Esophagus (tissue), 2 donors: ENCODE data around the gene NCBP2. TPM values are rescaled to one million over a fixed set of nuclear protein-coding genes. Genes with fewer than 3 reads are reported as not detected.

Experiments used
- H3K27ac ChIP-seq, 2 donors: one replicate each; pipeline ENCODE4 v1.5.1; 2013; ENCODE audit warnings: low read depth in 2 of 2, mild to moderate bottlenecking in 2 of 2, inconsistent platforms in 1 of 2, low read length in 1 of 2, moderate library complexity in 1 of 2
- H3K27me3 ChIP-seq, 2 donors: one replicate each; pipeline ENCODE4 v1.6.1; 2013; ENCODE audit warnings: low read length in 2 of 2, control low read depth in 1 of 2, mild to moderate bottlenecking in 1 of 2; ENCODE audit not compliant: insufficient read depth in 2 of 2, control insufficient read depth in 1 of 2
- H3K36me3 ChIP-seq, 2 donors: one replicate each; pipeline ENCODE4 v1.6.1; 2013; ENCODE audit warnings: low read length in 1 of 2; ENCODE audit not compliant: control insufficient read depth in 2 of 2, insufficient read depth in 2 of 2
- H3K4me1 ChIP-seq, 2 donors: one replicate each; pipeline ENCODE4 v1.6.1; 2013; ENCODE audit warnings: low read length in 1 of 2; ENCODE audit not compliant: control insufficient read depth in 2 of 2, insufficient read depth in 2 of 2
- H3K4me3 ChIP-seq, 2 donors: one replicate each; pipeline ENCODE4 v1.5.1; 2013; ENCODE audit warnings: low read length in 2 of 2, mild to moderate bottlenecking in 2 of 2, low read depth in 1 of 2, moderate library complexity in 1 of 2
- H3K9me3 ChIP-seq, 2 donors: one replicate each; pipeline ENCODE4 v1.6.1; 2013; ENCODE audit warnings: mild to moderate bottlenecking in 2 of 2, low read depth in 1 of 2, low read length in 1 of 2, moderate library complexity in 1 of 2; ENCODE audit not compliant: control insufficient read depth in 2 of 2, insufficient read depth in 1 of 2
- whole genome bisulfite sequencing, 2 donors: extraction: QIAGEN DNeasy Blood & Tissue Kit; methylation state at CpG; one replicate each; pipeline ENCODE4 v1.1.7; 2013; 5-methylcytosine and 5-hydroxymethylcytosine counted together
- polyA plus RNA-seq, 2 donors: library from polyadenylated mRNA; stranded (reverse); fragments of 200-250 nt; gene quantifications; one replicate each; pipeline ENCODE4 v1.2.3, GENCODE V29; 2013
- donor health status: healthy with polysubstance abuse.
- donor health status: Bipolar disorder and iron deficiency.

NCBP2 gene
- polyA plus RNA-seq, 2 donors: 30.1 to 30.9 TPM

DNA sequence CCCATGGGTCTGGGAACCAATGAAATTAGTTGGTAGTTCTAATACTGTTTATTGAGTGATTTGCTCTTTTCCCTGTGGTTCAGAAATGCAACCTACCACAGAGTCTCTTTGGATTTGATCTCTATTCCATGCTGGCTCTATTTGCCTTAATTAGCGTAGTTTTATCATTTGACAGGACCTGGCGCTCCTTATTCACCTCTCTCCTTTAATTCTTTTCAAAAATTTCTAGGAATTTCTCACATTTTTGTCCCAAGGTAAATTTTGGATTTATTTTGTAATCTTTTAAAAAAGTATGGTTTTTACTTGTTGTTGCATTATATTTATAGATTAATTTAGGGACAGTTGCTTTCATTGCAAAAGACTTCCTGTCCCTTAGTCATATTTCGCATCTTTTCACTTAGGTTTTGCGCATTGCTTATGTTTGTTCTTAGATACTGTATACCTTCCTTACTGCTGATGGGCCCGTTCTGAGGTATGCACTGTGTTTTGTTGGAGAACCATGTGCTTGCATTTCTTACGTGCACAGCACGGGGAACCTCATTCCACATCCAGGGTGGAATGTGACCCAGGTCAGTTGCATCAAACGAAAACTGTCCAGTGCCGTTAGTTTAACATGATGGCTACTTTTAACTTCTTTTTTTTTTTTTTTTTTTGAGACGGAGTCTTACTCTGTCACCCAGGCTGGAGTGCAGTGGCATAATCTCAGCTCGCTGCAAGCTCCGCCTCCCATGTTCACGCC, 47.6 kb downstream of the NCBP2 start:
- Histone ChIP-seq H3K27me3 (no peaks in the 10 kb centered on the region), H3K4me1 (no peaks in the 10 kb centered on the region), H3K4me3 (no peak overlapping the region), H3K27ac (no peak overlapping the region), H3K9me3 (no peaks in the 10 kb centered on the region), H3K36me3 (no peaks in the 10 kb centered on the region)
- WGBS, 2 donors: 94 to 96% methylated on average over 13 of the region's 13 CpGs

DNA sequence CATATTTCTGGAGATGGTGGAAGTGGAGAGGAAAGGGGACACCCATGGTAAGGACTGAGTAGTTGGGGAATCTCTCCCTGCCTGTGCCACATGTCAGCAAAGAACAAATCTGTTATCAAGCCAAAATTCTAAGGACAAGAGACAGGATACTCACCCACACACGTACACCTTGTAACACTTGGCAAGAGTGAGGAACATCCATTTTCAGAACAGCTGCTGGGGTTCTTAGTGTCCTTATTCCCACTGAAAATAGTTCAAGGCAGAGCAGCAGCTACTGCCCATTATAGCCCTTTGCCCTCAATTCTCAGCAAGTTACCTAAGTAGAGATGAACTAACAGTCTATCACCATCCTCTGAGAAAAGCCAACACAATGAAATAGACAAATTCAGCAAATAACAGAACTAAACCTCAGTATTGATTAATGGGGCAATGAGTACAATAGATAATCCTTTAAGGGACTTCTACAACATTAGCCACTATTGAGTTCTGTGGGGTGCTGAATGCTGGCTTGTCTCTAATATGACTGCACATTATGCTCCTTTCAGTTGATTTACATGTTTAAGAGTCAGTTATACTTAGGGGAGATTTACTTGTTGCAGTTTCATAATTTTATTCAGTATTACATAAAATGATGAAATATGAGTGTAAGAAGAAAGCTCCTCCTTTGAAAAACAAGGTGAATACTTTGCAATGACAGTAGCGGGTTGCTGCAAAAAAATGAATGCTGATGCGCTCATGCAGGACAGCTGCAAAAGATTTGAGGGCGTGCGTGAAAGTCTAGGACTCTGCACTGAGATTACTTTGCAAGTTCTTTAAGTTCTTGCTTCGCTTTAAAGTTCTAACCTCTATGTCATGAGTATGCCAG, 52.3 kb downstream of the NCBP2 start:
- no peak overlapping the region for H3K27ac ChIP-seq
- H3K4me3 ChIP-seq: no peak overlapping the region
- H3K9me3 ChIP-seq: no peaks in the 10 kb centered on the region
- 86 to 91% methylated on average over 6 of the region's 6 CpGs for WGBS, 2 donors
- H3K4me1 ChIP-seq: no peaks in the 10 kb centered on the region
- peaks cover 4 to 6% of the 10 kb centered on the region in 2 donors for H3K36me3 ChIP-seq
- no peaks in the 10 kb centered on the region for H3K27me3 ChIP-seq

DNA sequence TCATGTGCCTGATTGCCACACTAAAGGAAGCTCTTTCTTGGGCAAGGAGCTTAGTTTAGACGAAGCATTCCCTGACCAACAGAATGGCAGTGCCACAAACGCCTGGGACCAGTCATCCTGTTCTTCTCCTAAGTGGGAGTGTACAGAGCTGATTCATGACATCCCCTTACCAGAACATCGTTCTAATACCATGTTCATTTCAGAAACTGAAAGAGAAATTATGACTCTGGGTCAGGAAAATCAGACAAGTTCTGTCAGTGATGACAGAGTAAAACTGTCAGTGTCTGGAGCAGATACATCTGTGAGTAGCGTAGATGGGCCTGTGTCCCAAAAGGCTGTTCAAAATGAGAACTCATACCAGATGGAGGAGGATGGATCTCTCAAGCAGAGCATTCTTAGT, 56.2 kb downstream of the NCBP2 start:
- no peaks in the 10 kb centered on the region for H3K4me1 ChIP-seq
- 52 to 61% methylated on average over 4 of the region's 4 CpGs for WGBS, 2 donors
- no peaks in the 10 kb centered on the region for H3K27me3 ChIP-seq
- H3K4me3 ChIP-seq: no peak overlapping the region
- H3K9me3 ChIP-seq: no peaks in the 10 kb centered on the region
- H3K27ac ChIP-seq: no peak overlapping the region
- H3K36me3 ChIP-seq: peaks cover 4 to 6% of the 10 kb centered on the region in 2 donors

Other genes with a start within 250 kb of the NCBP2 start
- under 1 TPM; 0.47 to 0.82 TPM for gene CEP19, start 230.3 kb downstream of the NCBP2 start, polyA plus RNA-seq
- 10 to 100 TPM in 1 of 2 donors, 1 to 10 TPM in 1; 7.4 to 12.7 TPM for gene PIGX, start 230.2 kb downstream of the NCBP2 start, polyA plus RNA-seq
- gene PAK2, start 202.7 kb downstream of the NCBP2 start, polyA plus RNA-seq: 10 to 100 TPM; 10.9 to 13.2 TPM
- 1 to 10 TPM; 5.7 to 8.4 TPM for gene SENP5, start 74.6 kb downstream of the NCBP2 start, polyA plus RNA-seq
- 1 to 10 TPM; 2.2 to 3.6 TPM for gene PIGZ, start 26.3 kb upstream of the NCBP2 start, polyA plus RNA-seq
- 1 to 10 TPM; 1.9 to 3.0 TPM for gene MELTF, start 87.3 kb upstream of the NCBP2 start, polyA plus RNA-seq